Pancreas (tissue), 10 donors: ENCODE measurements around the gene LRIG1. TPM values are rescaled to one million over a fixed set of nuclear protein-coding genes. Genes with fewer than 3 reads are reported as not detected.

Experiments used
- ATAC-seq, 4 donors: fragments of 200-7000 bp; cut with Tn5 transposase; one replicate each; pipeline versions ENCODE4 v1.8.0 to v1.9.1; 2020; ENCODE audit warnings: mild to moderate bottlenecking in 4 of 4, moderate library complexity in 4 of 4
- DNase-seq, 6 donors: peaks; one replicate each; pipeline ENCODE4 v3.0.0-alpha.2; 2020
- FAIRE-seq: peaks from 2 replicates; lab custom pipeline; 2012; peaks lifted over from hg19 to GRCh38; lab: Jason Lieb, UNC
- H3K27ac ChIP-seq, 4 donors: fragments of 200-600 bp; sonication (generic); 1 replicate in 3 of 4; 2 replicates in 1 of 4; pipeline versions ENCODE4 v1.5.0 to v1.8.0; 2020
- H3K27me3 ChIP-seq, 4 donors: fragments of 200-600 bp; one replicate each; pipeline ENCODE4 v1.8.0; 2021
- H3K36me3 ChIP-seq, 3 donors: fragments of 200-600 bp; sonication (generic) in 1 of 3; one replicate each; pipeline versions ENCODE4 v1.5.0 to v1.8.0; 2020 to 2021
- H3K4me1 ChIP-seq, 3 donors: fragments of 200-600 bp; one replicate each; pipeline ENCODE4 v1.8.0; 2021
- H3K4me3 ChIP-seq, 4 donors: fragments of 200-600 bp; sonication (generic) in 2 of 4; one replicate each; pipeline versions ENCODE4 v1.5.0 to v1.8.0; 2020 to 2021
- H3K9me3 ChIP-seq, 4 donors: fragments of 200-600 bp; one replicate each; pipeline ENCODE4 v1.8.0; 2021
- CTCF ChIP-seq, 4 donors: fragments of 200-600 bp; sonication (generic) in 3 of 4; IDR thresholded peaks; one replicate each; pipeline versions ENCODE4 v1.5.0 to v1.8.0; 2021; ENCODE audit warnings: antibody characterized with exemption in 4 of 4
- WGBS, 2 donors: extraction: QIAGEN DNeasy Blood & Tissue Kit; methylation state at CpG; one replicate each; pipeline ENCODE4 v1.1.7; 2013; 5-methylcytosine and 5-hydroxymethylcytosine counted together
- intact Hi-C, 3 donors: fragments of 100-400 bp; cut with DNase I; formaldehyde crosslinking; loops; one replicate each; pipeline versions ENCODE4 v1.11.1 to v1.14.2; 2022
- polyA plus RNA-seq, 2 donors: library from polyadenylated mRNA; stranded (reverse); fragments of 200-250 nt; gene quantifications; one replicate each; pipeline ENCODE4 v1.2.3, GENCODE V29; 2013
- total RNA-seq, 6 donors: library from RNA; stranded (reverse); fragmentation: NEBNext Ultra II Directional in 4 of 6; extraction: Animal tissue kit (Norgen Biotek cat#: 25700) in 4 of 6; gene quantifications; one replicate each; pipeline versions ENCODE4 v1.2.1 to v1.2.4, GENCODE V29; 2021 to 2023
- donor health status: healthy with polysubstance abuse.
- donor health status: DM: no; HTN: no; CAD: no; lungs with moderate emphysema.
- donor health status: DM: no; HTN: no; CAD: no.
- donor health status: control.
- donor health status: control.
- donor health status: Bipolar disorder and iron deficiency.
- donor health status: DM: yes; HTN: yes; CAD: no.
- donor health status: DM: no; HTN: no; CAD: no.
- donor health status: DM: no; HTN: no; CAD: no.
- donor health status: DM: yes; HTN: yes; CAD: no.

LRIG1 gene
- total and polyA plus RNA-seq, 8 donors: 32.7 to 104 (median 68.0) TPM

DNA sequence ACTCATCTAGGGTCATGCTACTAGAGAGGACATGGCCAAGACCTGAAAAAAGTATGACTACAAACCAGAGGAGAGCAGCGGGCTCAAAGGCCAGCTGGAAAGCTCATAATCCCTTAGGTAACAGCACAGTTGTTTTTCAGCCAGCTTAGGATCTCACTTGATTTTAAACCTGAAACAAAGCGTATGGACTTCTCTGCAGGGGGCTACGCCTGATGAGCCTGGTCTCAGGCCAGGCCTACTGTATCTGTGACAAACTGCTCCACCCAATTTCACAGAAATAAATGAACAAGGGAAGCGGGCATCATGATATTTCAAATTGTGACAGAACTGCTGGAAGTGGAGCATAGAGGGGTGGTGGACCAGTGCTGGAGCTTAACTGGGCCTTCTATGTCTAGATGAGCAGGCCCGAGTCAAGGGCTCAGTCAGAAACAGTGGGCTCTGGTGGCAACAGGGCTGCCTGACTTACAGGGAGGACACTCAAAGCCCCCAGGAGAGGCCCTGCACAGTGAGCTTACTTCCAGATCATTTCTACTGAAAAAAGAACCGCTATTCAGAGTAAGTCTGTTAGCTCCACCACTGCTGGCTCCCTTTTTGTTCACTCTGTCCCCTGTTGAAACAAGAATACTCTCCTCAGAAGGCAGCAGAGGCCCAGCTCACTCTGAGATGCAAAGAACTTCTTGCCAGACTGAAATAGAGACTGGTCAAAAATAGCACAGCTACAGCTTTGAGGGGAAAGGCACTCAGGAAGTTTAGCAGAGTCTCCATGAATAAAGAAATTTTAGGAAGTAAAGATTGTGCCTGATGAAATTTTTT is 47.0 kb downstream of the LRIG1 start:
- H3K27me3 ChIP-seq: no peaks in the 10 kb centered on the region
- peaks cover 41 to 52% (median 44%) of the 10 kb centered on the region in 3 donors for H3K4me1 ChIP-seq
- H3K4me3 ChIP-seq: no peak overlapping the region
- peak overlapping the region in 1 of 4 donors; percentile 39 for H3K27ac ChIP-seq
- peaks cover 0 to 22% (median 0%) of the 10 kb centered on the region in 3 donors for H3K36me3 ChIP-seq
- FAIRE-seq (no peak), ATAC-seq (no peak), DNase-seq (no peak)
- 81 to 83% methylated on average over 6 of the region's 6 CpGs for WGBS, 2 donors
- H3K9me3 ChIP-seq: no peaks in the 10 kb centered on the region
- no peak for TF ChIP-seq CTCF (IDR thresholded peaks at IDR 0.05)
- intact Hi-C loops: no loop called here

DNA sequence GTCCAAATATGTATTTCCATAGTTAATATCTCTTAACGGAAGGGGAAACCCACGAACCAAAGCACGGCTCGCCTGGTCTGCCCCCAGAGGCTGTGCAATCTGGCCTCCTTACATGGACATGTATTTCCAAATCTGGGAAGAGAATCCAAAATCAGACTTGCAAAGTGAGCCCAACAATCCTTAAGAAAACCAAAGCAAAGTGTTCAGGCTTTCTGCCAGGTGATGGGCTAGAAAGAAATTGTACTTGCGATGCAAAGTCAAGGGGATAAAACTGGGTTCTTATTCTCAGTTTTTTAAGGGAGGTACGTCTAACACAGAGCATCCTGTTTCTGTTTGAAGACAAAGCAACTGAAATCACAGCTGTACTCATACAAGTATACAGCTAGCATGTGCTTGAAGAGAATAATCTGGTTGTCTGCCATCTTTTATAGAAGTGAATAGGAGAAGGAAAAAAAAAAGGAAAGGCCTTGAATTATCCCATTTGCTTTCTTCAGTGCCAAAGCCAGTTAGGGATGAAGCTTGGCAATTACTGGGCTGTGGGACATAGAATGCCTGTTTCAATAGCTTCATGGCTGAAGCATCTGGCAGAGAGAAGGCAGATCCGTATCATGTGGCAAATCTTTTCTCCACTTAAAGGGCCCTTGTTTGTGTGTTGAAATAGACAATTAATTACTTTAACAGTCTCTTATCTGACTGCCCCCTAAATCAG is 48.4 kb downstream of the LRIG1 start:
- H3K27me3 ChIP-seq: no peaks in the 10 kb centered on the region
- FAIRE-seq (no peak), ATAC-seq (no peak), DNase-seq (no peak)
- peak overlapping the region in 1 of 4 donors; percentile 39 for H3K27ac ChIP-seq
- no peak overlapping the region for H3K4me3 ChIP-seq
- H3K36me3 ChIP-seq: peaks cover 0 to 13% (median 3%) of the 10 kb centered on the region in 3 donors
- TF ChIP-seq CTCF (IDR thresholded peaks at IDR 0.05): no peak
- H3K4me1 ChIP-seq: peaks cover 42 to 59% (median 57%) of the 10 kb centered on the region in 3 donors
- 60 to 64% methylated on average over 7 of the region's 7 CpGs for WGBS, 2 donors
- intact Hi-C loops: no loop called here
- H3K9me3 ChIP-seq: no peaks in the 10 kb centered on the region

DNA sequence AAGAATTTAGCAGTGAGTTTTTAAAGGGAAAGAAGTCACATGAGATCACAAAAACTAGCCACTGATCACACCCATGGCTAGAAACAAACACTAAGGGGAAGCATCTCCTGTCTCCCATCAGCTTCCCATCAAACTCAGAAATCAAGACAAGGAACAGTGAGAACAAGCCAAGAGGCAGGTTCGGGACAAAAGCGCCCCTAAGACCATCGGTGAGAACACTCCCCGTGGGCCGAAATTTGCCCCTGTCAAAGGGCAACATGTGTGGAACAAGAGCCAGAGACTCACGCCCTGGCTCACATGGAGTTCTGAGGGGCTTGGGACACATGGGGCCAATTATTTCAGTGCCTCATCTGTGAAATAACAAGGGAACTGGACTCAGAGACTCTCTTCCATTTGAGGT is 49.1 kb downstream of the LRIG1 start:
- Histone ChIP-seq H3K27me3 (no peaks in the 10 kb centered on the region), H3K27ac (peak overlapping the region in 2 of 4 donors; percentile 27 to 63), H3K9me3 (no peaks in the 10 kb centered on the region), H3K4me1 (peaks cover 42 to 59% (median 57%) of the 10 kb centered on the region in 3 donors), H3K4me3 (no peak overlapping the region), H3K36me3 (peaks cover 0 to 10% (median 4%) of the 10 kb centered on the region in 3 donors)
- 66 to 74% methylated on average over 6 of the region's 6 CpGs for WGBS, 2 donors
- DNase-seq (no peak), FAIRE-seq (no peak), ATAC-seq (no peak)
- TF ChIP-seq CTCF (IDR thresholded peaks at IDR 0.05): no peak
- intact Hi-C loops: no loop called here

GRCh38 chr3:66450390-66451022 is 50.3 kb downstream of the LRIG1 start:
- no peaks in the 10 kb centered on the region for H3K27me3 ChIP-seq
- H3K4me1 ChIP-seq: peaks cover 42 to 59% (median 57%) of the 10 kb centered on the region in 3 donors
- ATAC-seq: peak; percentile 73 to 88 (median 86)
- no peak for TF ChIP-seq CTCF (IDR thresholded peaks at IDR 0.05)
- H3K4me3 ChIP-seq: peak overlapping the region in 1 of 4 donors; percentile 11
- peak in 4 of 6 donors; percentile 67 to 80 (median 78) for DNase-seq
- H3K36me3 ChIP-seq: peaks cover 0 to 4% (median 3%) of the 10 kb centered on the region in 3 donors
- peak overlapping the region in 2 of 4 donors; percentile 59 to 63 for H3K27ac ChIP-seq
- WGBS, 2 donors: 9 to 13% methylated on average over 4 of the region's 4 CpGs
- no peaks in the 10 kb centered on the region for H3K9me3 ChIP-seq
- intact Hi-C loops: no loop called here
- FAIRE-seq: peak; percentile 75
